Putamen (tissue), 1 donor: ENCODE measurements around the gene LINC01488.

Experiments
- DNase-seq: peaks from one replicate; pipeline ENCODE4 v3.0.0-alpha.2; 2016; ENCODE audit warnings: low spot score

The LINC01488 gene

DNA sequence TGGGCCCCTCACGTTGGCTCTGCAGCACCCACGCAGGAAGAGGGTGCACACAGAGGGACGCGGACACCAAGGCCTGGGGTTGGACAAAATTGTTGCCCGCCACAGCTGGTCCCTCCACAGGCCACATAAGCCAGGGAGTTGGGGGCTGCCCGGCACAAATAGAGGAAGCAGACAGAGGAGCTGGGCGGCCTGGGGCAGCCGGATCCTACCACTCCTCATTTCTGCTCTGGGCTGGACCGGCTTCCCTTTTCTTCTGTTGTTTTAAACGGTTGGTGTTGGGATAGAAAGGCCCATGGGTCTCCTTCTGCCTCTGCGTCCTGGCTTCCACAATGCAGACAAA is 36.4 kb upstream of the LINC01488 start:
- DNase-seq, result no peak

GRCh38 chr11:69446108-69446507 is 35.4 kb upstream of the LINC01488 start:
- no peak for DNase-seq

GRCh38 chr11:69447786-69448185 is 33.7 kb upstream of the LINC01488 start:
- DNase-seq, result no peak

- DNase-seq, result no peak
Observed at GRCh38 chr11:69448471-69449284, 32.8 kb upstream of the LINC01488 start.

DNA sequence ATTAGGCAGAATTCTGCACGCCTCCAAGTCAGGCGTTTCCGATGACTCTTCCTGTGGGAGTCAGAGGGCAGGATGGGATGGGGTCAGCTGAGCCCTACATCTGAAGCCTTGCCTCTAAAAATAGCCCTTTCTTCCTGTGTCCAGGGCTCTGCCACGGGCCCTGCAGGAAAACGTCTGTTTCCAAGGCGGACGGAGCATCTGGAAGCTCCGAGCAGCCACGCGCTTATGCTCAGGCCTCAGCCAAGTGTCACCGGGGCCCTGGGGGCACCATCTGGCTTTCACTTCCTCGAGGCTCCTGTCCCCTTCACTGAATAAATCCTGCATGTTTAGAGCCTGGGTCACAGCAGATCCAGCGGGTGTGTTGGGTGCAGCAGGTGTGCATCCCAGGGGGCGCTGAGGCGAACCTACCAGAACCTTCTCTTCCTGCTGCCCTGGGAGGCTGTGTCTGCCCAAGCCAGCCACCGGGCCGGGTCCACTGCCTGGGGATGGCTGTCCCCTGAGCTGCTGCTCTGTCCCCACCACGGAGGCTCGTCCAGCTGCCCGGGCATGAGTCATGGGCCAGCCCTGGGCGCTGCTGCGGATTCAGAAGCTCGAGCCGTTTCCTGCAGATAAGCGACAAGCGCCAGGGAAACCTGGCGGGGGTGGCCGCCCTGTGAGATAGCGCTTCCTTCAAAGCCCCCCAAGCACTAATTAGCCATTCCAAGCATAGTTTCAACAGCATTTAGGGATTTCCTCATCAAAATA is 32.0 kb upstream of the LINC01488 start:
- DNase-seq, result no peak

GRCh38 chr11:69450064-69450856 is 31.2 kb upstream of the LINC01488 start:
- no peak for DNase-seq

- no peak for DNase-seq
Observed at GRCh38 chr11:69450857-69451220, 30.6 kb upstream of the LINC01488 start.

- DNase-seq, result no peak
Observed at GRCh38 chr11:69451289-69451688, 30.2 kb upstream of the LINC01488 start.

GRCh38 chr11:69452206-69452987 is 29.1 kb upstream of the LINC01488 start:
- no peak for DNase-seq

DNA sequence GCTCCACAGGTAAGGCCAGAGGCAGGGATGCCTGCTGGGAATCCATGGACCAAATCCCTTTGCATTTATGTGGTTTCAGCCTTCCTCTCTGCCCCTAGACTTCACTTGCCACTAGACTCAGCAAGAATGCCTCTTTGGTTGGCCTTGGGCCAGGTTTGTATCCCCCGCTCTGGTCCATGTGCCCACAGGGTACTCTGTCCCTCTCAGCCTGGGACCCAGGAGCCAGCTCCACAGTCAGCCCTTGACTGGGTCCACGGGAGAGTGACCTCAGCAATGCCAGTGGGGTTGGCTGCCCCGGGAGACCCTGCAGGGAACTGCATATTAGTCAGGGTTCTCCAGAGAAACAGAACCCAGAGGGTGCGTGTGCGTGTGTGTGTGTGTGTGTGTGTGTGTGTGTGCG is 28.3 kb upstream of the LINC01488 start:
- no peak for DNase-seq

- DNase-seq, result no peak
Observed at GRCh38 chr11:69454018-69454417, 27.4 kb upstream of the LINC01488 start.

DNA sequence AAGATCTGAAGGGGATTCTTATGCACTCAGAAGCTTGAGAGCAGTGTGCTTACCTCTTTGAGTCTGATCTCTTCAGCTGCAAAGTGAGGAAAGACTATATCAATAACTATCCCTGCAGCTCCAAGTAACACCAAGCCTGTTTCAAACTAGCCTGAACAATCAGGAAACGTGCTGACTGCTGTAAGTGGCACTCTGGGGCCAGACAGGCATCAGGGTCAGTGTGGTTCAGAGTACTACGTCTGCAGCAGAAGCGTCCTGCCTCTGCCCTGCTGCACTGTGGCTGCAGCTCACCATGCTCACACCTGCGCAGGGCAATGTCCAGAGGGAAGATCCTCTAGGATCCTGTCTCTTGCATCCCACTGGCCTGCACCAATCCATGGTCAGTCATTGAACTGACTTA is 25.5 kb upstream of the LINC01488 start:
- DNase-seq, result no peak

- DNase-seq, result no peak
Observed at GRCh38 chr11:69456712-69457111, 24.8 kb upstream of the LINC01488 start.

DNA sequence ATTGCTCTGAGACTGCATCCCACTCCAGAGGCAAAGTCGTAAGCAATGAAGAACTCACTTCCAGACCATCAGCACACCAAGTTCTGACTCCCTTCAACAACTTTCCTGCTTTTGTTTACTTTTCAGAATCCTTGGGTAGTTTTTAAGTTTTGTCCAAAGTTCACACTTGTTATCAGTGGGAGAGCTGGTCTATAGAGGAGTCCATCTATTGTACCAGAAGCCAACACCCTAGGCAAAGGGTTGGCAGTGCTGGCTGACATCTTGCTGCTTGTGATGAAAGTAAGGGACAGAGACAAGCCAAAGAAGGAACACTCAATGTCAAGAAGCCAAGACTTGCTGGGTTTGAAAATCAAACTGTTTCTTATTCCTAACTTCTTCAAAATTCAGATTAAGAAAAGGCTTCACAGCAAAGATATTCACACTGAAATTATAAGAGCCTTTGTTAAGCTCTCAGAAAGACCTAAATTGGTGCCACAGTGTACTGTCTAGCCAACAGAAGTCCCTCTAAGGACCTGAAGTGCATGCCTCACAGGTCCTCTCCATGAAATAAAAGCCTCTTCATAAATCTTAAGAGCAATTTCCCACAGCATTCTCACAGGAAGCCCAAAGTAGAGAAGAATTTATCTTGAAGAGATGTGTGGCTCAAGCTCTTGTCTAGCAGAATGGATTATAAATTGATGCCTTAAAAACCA is 21.5 kb upstream of the LINC01488 start:
- no peak for DNase-seq

DNA sequence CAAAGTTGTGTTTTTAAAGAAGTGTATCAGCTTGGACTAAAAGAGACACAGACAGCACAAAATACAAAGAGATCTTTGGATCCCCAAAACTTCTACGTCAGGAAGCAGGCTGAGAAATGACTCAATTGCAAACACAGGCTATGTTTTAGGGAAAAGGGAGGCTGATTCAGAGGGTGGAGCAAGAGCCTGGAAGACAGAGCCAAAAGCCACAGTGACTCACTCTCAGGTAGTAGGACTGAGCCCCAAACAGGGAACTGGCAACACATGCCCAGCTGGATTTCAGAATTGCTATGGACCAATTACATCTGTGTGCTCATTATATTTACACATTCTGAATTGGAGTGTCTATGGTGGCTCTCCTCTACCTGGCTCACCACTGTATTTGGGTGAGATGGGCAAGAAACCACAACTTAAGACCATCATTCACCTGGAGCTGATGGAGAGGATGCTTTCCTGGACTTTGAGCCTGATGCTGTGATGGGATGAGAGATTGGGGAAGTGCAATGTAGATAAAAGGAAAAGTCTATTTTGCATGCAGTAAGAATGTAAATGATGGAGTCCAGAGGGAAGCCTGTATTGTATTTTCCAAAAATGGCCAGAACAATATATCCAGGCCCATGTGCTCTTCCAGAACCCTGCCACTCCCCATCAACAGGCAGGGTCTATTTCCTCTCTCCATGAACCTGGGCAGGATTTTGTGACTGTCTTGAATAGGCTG is 20.8 kb upstream of the LINC01488 start:
- DNase-seq, result no peak

GRCh38 chr11:69461272-69461962 is 20.0 kb upstream of the LINC01488 start:
- DNase-seq, result no peak

GRCh38 chr11:69462106-69462951 is 19.1 kb upstream of the LINC01488 start:
- DNase-seq, result no peak

DNA sequence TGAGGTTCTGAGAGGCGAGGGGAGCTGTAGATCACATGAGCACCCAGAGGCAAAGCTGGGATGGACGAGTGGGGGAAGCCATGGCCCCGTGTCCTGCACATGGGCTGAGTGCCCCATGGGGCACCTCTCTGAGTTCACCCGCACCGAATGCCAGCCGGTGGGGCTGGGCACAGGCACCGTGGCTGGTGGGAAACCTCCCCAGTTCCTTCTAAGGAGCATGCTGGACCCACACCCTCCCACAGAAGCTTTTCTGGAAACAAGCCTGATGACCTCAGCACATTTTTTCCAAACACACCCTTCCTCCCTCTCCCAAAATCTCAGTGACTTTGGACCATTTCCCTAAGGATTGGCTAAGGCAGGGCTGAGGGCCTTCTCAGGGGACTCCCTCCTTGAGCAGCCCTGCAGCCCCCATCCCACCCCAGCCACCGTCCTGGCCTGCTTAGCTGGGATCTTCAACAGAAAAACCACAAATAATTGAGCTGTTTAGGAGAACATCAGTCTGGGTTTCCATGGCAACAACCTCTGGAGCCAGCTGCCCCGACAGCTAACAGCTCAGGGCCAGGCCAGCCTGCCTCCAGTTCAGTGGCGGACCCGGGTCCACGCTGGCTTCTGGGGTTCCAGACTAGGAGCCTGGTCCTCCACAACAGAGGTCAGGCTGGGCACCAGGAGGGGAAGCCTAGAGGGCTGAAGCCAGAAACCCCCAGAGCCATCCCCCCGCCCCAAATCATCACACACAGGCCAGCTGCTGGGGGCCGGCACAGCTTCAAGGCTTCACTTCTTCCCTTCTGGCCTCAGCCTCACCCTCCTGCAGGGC is 18.1 kb upstream of the LINC01488 start:
- no peak for DNase-seq
